ENCODE results near the gene MRPS2.

- TF ChIP-seq, protein P1, sequence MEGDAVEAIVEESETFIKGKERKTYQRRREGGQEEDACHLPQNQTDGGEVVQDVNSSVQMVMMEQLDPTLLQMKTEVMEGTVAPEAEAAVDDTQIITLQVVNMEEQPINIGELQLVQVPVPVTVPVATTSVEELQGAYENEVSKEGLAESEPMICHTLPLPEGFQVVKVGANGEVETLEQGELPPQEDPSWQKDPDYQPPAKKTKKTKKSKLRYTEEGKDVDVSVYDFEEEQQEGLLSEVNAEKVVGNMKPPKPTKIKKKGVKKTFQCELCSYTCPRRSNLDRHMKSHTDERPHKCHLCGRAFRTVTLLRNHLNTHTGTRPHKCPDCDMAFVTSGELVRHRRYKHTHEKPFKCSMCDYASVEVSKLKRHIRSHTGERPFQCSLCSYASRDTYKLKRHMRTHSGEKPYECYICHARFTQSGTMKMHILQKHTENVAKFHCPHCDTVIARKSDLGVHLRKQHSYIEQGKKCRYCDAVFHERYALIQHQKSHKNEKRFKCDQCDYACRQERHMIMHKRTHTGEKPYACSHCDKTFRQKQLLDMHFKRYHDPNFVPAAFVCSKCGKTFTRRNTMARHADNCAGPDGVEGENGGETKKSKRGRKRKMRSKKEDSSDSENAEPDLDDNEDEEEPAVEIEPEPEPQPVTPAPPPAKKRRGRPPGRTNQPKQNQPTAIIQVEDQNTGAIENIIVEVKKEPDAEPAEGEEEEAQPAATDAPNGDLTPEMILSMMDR (conservative IDR thresholded peaks at IDR 0.05) = no peak
- no peak for TF ChIP-seq ZFX (IDR thresholded peaks at IDR 0.05)
Observed at GRCh38 chr9:135468854-135469521, 31.5 kb upstream of the MRPS2 start.

Data from C4-2B (cell line).